GM19025 (cell line): ENCODE data around the gene RHD.
"Not testable (repeated sequence)": the region's sequence is repeated elsewhere in the genome, so short reads cannot be mapped to it uniquely, and the experiment has no call there.

Source experiments
- ATAC-seq: cut with Tn5 transposase; IDR thresholded peaks from one replicate; pipeline ENCODE4 v1.9.1; 2021; ENCODE audit warnings: mild to moderate bottlenecking, low read depth, moderate library complexity; ENCODE audit not compliant: unreplicated experiment

RHD gene

GRCh38 chr1:25302330-25302729 lies 30.0 kb downstream of the RHD start:
- ATAC-seq: not testable (repeated sequence)

- ATAC-seq: not testable (repeated sequence)
Observed at GRCh38 chr1:25304936-25305335, 32.6 kb downstream of the RHD start.

- not testable (repeated sequence) for ATAC-seq
Observed at GRCh38 chr1:25308168-25308567, 35.9 kb downstream of the RHD start.

- not testable (repeated sequence) for ATAC-seq
Observed at GRCh38 chr1:25309085-25309484, 36.8 kb downstream of the RHD start.

- ATAC-seq: not testable (repeated sequence)
Observed at GRCh38 chr1:25309486-25309885, 37.2 kb downstream of the RHD start.

- ATAC-seq: not testable (repeated sequence)
Observed at GRCh38 chr1:25312806-25313470, 40.6 kb downstream of the RHD start.

GRCh38 chr1:25320314-25320938 lies 48.1 kb downstream of the RHD start:
- ATAC-seq: not testable (repeated sequence)

- not testable (repeated sequence) for ATAC-seq
Observed at GRCh38 chr1:25322127-25322526, 49.8 kb downstream of the RHD start.

GRCh38 chr1:25324407-25324806 lies 52.1 kb downstream of the RHD start:
- ATAC-seq: not testable (repeated sequence)

GRCh38 chr1:25327864-25328790 lies 55.8 kb downstream of the RHD start:
- not testable (repeated sequence) for ATAC-seq

- not testable (repeated sequence) for ATAC-seq
Observed at GRCh38 chr1:25328791-25329185, 56.5 kb downstream of the RHD start.

GRCh38 chr1:25329336-25329735 lies 57.0 kb downstream of the RHD start:
- ATAC-seq: not testable (repeated sequence)

GRCh38 chr1:25329950-25330349 lies 57.6 kb downstream of the RHD start:
- not testable (repeated sequence) for ATAC-seq

- ATAC-seq: not testable (repeated sequence)
Observed at GRCh38 chr1:25336922-25337354, 64.6 kb downstream of the RHD start.

GRCh38 chr1:25337483-25338187 lies 65.3 kb downstream of the RHD start:
- ATAC-seq: peak; percentile 26

- ATAC-seq: peak; percentile 64
Observed at GRCh38 chr1:25338188-25338981, 66.1 kb downstream of the RHD start, which contains the start of gene TMEM50A. Gene TMEM50A (plus strand): TSS chr1:25338334. CDS start chr1:25340487, 2,153 bp downstream.

- no peak for ATAC-seq
Observed at GRCh38 chr1:25338986-25339385, 66.7 kb downstream of the RHD start.

- ATAC-seq: no peak
Observed at GRCh38 chr1:25341746-25342145, 69.4 kb downstream of the RHD start.

GRCh38 chr1:25342846-25343245 lies 70.5 kb downstream of the RHD start:
- ATAC-seq: no peak
